Stimulated activated CD8-positive, alpha-beta memory T cell treated with anti-CD3 and anti-CD28 coated beads, Interleukin-7, amount 100 ng/mL, for 4 hours (primary cell): ENCODE measurements around the gene THY1.
"Not testable (repeated sequence)": the region's sequence is repeated elsewhere in the genome, so short reads cannot be mapped to it uniquely, and the experiment has no call there.

Experiments
- DNase-seq, 2 donors: peaks; one replicate each; pipeline ENCODE4 v3.0.0-alpha.2; 2020; ENCODE audit warnings: low read depth in 2 of 2

THY1 gene

GRCh38 chr11:119422809-119423508 lies at the start of gene THY1:
THY1 (minus strand) TSS chr11:119423172; CDS start chr11:119420905, 2,267 bp downstream.
- no peak for DNase-seq

GRCh38 chr11:119472186-119472855 lies 49.3 kb upstream of the THY1 start:
- no peak for DNase-seq

GRCh38 chr11:119471329-119471728 lies 48.4 kb upstream of the THY1 start:
- no peak for DNase-seq

- no peak for DNase-seq
Measured at GRCh38 chr11:119470317-119471291, 47.6 kb upstream of the THY1 start.

- DNase-seq: no peak
Measured at GRCh38 chr11:119469506-119469905, 46.5 kb upstream of the THY1 start.

GRCh38 chr11:119468511-119468910 lies 45.5 kb upstream of the THY1 start:
- DNase-seq: no peak

- DNase-seq: no peak
Measured at GRCh38 chr11:119461229-119461963, 38.4 kb upstream of the THY1 start.

- no peak for DNase-seq
Measured at GRCh38 chr11:119460582-119460981, 37.6 kb upstream of the THY1 start.

GRCh38 chr11:119460097-119460496 lies 37.1 kb upstream of the THY1 start:
- DNase-seq: no peak

GRCh38 chr11:119459293-119459976 lies 36.5 kb upstream of the THY1 start:
- DNase-seq: no peak

- not testable (repeated sequence) for DNase-seq
Measured at GRCh38 chr11:119455708-119456107, 32.7 kb upstream of the THY1 start.

- not testable (repeated sequence) for DNase-seq
Measured at GRCh38 chr11:119455241-119455640, 32.3 kb upstream of the THY1 start.

- DNase-seq: no peak
Measured at GRCh38 chr11:119453881-119454280, 30.9 kb upstream of the THY1 start.

- DNase-seq: no peak
Measured at GRCh38 chr11:119450590-119451326, 27.8 kb upstream of the THY1 start.

- no peak for DNase-seq
Measured at GRCh38 chr11:119449498-119449897, 26.5 kb upstream of the THY1 start.

- no peak for DNase-seq
Measured at GRCh38 chr11:119448380-119448779, 25.4 kb upstream of the THY1 start.

- DNase-seq: no peak
Measured at GRCh38 chr11:119447664-119448242, 24.8 kb upstream of the THY1 start.

GRCh38 chr11:119446871-119447663 lies 24.1 kb upstream of the THY1 start:
- no peak for DNase-seq

GRCh38 chr11:119446434-119446833 lies 23.5 kb upstream of the THY1 start:
- no peak for DNase-seq
